ENCODE measurements around the gene GNG8. TPM values are rescaled to one million over a fixed set of nuclear protein-coding genes. Genes with fewer than 3 reads are reported as not detected.

GNG8 gene
- total and polyA plus RNA-seq, 2 donors (not counting 1 experiment from before 2014, with no cell fraction given): not detected

DNA sequence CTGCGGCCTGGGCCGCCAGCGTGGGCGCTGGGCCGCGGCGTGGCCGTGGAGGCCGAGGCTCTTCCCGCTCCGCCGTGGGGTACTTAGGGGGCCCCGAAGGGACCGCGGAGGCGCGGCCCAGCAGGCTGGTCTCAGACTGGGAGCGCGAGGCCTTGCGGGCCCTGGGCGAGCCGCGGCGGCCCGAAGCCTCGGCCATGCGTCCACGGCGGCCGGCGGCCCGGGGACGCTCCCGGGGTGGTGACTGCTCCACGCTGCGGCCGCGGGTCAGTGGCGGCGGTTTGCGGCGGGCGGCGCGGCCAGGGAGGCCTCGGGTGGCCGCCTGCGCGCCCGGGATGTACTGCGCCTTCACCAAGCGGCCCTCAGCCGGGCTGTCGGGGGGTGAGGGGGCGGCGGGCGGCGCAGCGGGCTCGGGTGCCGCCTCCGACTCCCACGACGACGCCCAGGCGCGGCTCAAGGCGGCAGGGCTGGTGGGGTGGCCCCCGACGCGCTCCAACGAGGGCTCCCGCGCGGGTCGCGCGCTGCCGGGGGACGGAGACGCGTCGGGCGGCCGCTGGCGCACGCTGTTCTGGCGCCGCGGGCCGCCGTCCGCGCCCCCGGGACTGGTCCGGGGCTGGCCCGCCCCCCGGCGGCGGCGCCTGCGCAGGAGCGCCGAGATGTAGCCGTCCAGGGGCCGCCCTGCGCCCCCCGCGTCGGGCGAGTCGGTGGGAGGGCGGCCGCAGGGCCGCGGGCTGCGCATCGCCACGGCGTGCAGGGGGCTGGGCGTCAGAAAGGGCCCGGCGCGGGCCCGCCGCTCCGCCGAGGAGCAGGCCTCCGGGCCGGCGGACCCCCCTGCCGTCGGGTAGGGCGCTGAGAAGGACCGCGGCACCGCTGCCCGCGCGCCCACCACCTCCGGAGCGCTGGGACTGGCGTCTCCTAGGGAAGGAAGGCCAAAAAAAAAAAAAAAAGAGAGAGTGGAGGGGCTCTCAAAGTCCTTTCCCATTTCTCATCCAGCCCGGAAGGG is 13.3 kb upstream of the GNG8 start:
- no peak overlapping the region for H3K4me2 ChIP-seq (ENCODE audit: extremely low read depth, insufficient read depth, low read length)
- no peak for DNase-seq (ENCODE audit: low read depth in 2 of 2)
- H3K4me3 ChIP-seq (replicated peaks in 1 of 4; ENCODE audit: control extremely low read depth in 1 of 4, insufficient read depth in 1 of 4, low read depth in 3 of 4, low read length in 4 of 4): no peak overlapping the region
- H2AFZ ChIP-seq (ENCODE audit: low read length): no peak overlapping the region
- TF ChIP-seq EZH2 (IDR thresholded peaks at IDR 0.05; ENCODE audit: low read length, missing control alignments): no peak
- TF ChIP-seq CTCF (conservative IDR thresholded peaks at IDR 0.05 in 1 of 2, IDR thresholded peaks at IDR 0.05 in 1 of 2; ENCODE audit: low read depth in 1 of 2, low read length in 2 of 2): no peak
- H4K20me1 ChIP-seq (ENCODE audit: control insufficient read depth, extremely low read depth, insufficient read depth, low read length): no peaks in the 10 kb centered on the region
- no peaks in the 10 kb centered on the region for H3K36me3 ChIP-seq (ENCODE audit: control insufficient read depth, insufficient read depth, low read length)
- H3K4me1 ChIP-seq (ENCODE audit: control insufficient read depth, extremely low read depth, insufficient read depth, low read length): no peaks in the 10 kb centered on the region
- no peak overlapping the region for H3K27ac ChIP-seq (ENCODE audit: insufficient read depth, low read length)
- no peaks in the 10 kb centered on the region for H3K27me3 ChIP-seq (ENCODE audit: control insufficient read depth, insufficient read depth, low read length)
- no peaks in the 10 kb centered on the region for H3K9me3 ChIP-seq (ENCODE audit: control insufficient read depth, insufficient read depth, low read depth, low read length)
- no peaks in the 10 kb centered on the region for H3K79me2 ChIP-seq (ENCODE audit: control insufficient read depth, insufficient read depth, low read length)
- H3K9ac ChIP-seq (ENCODE audit: insufficient read depth, low read length): no peak overlapping the region

DNA sequence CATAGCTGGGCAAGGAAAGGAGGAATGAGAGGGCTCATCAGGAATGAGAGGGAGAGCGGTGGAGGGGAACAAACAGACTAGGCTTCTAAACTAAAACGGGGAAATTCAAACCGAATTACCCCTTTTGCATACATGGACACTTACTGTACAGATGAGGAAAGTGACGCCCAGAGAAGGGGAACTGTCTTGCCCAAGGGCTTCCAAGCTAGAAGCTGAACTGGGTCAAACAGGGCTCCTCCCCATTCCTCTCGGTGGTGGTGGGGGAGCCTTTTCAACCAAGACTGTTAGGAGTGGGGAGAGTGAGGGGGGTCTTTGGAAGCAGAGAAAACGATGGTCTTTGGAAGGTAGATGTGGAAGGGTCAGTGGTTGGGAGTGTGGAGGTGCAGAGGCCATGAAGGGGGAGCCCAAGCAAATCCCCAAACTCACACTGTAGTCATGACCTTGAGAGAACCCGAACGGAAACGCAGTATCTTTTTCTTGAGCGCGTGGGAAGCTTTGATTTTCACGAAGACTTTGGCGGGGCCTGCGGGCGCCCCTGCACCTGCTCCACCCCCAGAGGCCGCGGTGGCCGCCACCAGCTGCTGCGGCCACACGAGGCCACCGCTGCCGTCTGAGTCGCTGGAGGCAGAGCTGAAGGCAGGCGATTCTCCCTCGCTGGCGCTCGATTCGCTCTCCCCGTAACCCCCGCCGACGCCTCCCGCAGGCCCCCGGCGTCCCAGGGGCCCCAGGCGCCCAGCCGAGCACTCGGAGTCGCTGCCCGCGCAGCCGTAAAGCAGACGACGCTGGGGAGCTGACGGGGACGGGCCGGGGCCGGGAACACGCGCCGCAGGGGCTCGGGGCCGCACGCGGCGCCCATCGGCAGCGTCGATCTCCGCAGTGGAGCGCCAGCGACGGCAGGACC is 12.3 kb upstream of the GNG8 start:
- Histone ChIP-seq H3K4me2 (ENCODE audit: extremely low read depth, insufficient read depth, low read length) (no peak overlapping the region), H3K36me3 (ENCODE audit: control insufficient read depth, insufficient read depth, low read length) (no peaks in the 10 kb centered on the region), H3K27me3 (ENCODE audit: control insufficient read depth, insufficient read depth, low read length) (no peaks in the 10 kb centered on the region), H3K4me1 (ENCODE audit: control insufficient read depth, extremely low read depth, insufficient read depth, low read length) (no peaks in the 10 kb centered on the region), H3K27ac (ENCODE audit: insufficient read depth, low read length) (no peak overlapping the region), H2AFZ (ENCODE audit: low read length) (no peak overlapping the region), H3K9ac (ENCODE audit: insufficient read depth, low read length) (no peak overlapping the region), H3K9me3 (ENCODE audit: control insufficient read depth, insufficient read depth, low read depth, low read length) (no peaks in the 10 kb centered on the region), H3K79me2 (ENCODE audit: control insufficient read depth, insufficient read depth, low read length) (no peaks in the 10 kb centered on the region), H4K20me1 (ENCODE audit: control insufficient read depth, extremely low read depth, insufficient read depth, low read length) (no peaks in the 10 kb centered on the region), H3K4me3 (replicated peaks in 1 of 4; ENCODE audit: control extremely low read depth in 1 of 4, insufficient read depth in 1 of 4, low read depth in 3 of 4, low read length in 4 of 4) (no peak overlapping the region)
- TF ChIP-seq EZH2 (IDR thresholded peaks at IDR 0.05; ENCODE audit: low read length, missing control alignments): no peak
- TF ChIP-seq CTCF (conservative IDR thresholded peaks at IDR 0.05 in 1 of 2, IDR thresholded peaks at IDR 0.05 in 1 of 2; ENCODE audit: low read depth in 1 of 2, low read length in 2 of 2): no peak
- no peak for DNase-seq (ENCODE audit: low read depth in 2 of 2)

DNA sequence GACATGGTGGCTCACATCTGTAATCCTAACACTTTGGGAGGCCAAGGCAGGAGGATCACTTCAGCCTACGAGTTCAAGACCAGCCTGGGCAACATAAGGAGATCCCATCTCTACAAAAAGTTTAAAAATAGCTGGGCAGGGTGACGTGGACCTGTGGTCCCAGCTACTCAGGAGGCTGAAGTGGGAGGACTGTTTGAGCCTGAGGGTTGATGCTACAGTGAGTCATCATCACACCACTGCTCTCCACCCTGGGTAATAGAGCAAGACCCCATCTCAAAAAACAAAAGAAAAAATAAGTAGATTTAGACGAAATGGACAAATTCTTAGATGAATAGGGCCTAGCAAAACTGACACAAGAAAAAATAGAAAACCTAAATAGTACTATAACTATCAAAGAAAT is 10.4 kb upstream of the GNG8 start:
- TF ChIP-seq CTCF (conservative IDR thresholded peaks at IDR 0.05 in 1 of 2, IDR thresholded peaks at IDR 0.05 in 1 of 2; ENCODE audit: low read depth in 1 of 2, low read length in 2 of 2): no peak
- Histone ChIP-seq H3K4me2 (ENCODE audit: extremely low read depth, insufficient read depth, low read length) (no peak overlapping the region), H3K9ac (ENCODE audit: insufficient read depth, low read length) (no peak overlapping the region), H3K79me2 (ENCODE audit: control insufficient read depth, insufficient read depth, low read length) (no peaks in the 10 kb centered on the region), H3K4me1 (ENCODE audit: control insufficient read depth, extremely low read depth, insufficient read depth, low read length) (no peaks in the 10 kb centered on the region), H3K27me3 (ENCODE audit: control insufficient read depth, insufficient read depth, low read length) (no peaks in the 10 kb centered on the region), H4K20me1 (ENCODE audit: control insufficient read depth, extremely low read depth, insufficient read depth, low read length) (no peaks in the 10 kb centered on the region), H3K36me3 (ENCODE audit: control insufficient read depth, insufficient read depth, low read length) (no peaks in the 10 kb centered on the region), H3K27ac (ENCODE audit: insufficient read depth, low read length) (no peak overlapping the region), H2AFZ (ENCODE audit: low read length) (no peak overlapping the region), H3K9me3 (ENCODE audit: control insufficient read depth, insufficient read depth, low read depth, low read length) (no peaks in the 10 kb centered on the region), H3K4me3 (replicated peaks in 1 of 4; ENCODE audit: control extremely low read depth in 1 of 4, insufficient read depth in 1 of 4, low read depth in 3 of 4, low read length in 4 of 4) (no peak overlapping the region)
- DNase-seq (ENCODE audit: low read depth in 2 of 2): no peak

All from fibroblast of lung (primary cell).